ENCODE measurements around the gene ZMYM5.

ZMYM5 gene

GRCh38 chr13:19882231-19882630, 18.8 kb upstream of the ZMYM5 start:
- TF ChIP-seq CTCF (conservative IDR thresholded peaks at IDR 0.05; ENCODE audit: low read depth) = no peak
- ChIA-PET POLR2A (ENCODE audit: low non-redundant PET) (no interaction called here), CTCF (interaction anchor here (0.6 kb wide), 1 partner anchor 279 kb away, joined by 4 read pairs; the partner anchor contains the start of gene GJA3)
- DNase-seq (ENCODE audit: low spot score) = no peak
- H3K27ac ChIP-seq = no peak overlapping the region

- no peak for TF ChIP-seq CTCF (conservative IDR thresholded peaks at IDR 0.05; ENCODE audit: low read depth)
- CTCF ChIA-PET = no interaction called here
- H3K27ac ChIP-seq = no peak overlapping the region
- POLR2A ChIA-PET (ENCODE audit: low non-redundant PET) = no interaction called here
- DNase-seq (ENCODE audit: low spot score) = no peak
These were observed 18.2 kb upstream of the ZMYM5 start for GRCh38 chr13:19881641-19882040.

- TF ChIP-seq CTCF (conservative IDR thresholded peaks at IDR 0.05; ENCODE audit: low read depth) = peak; percentile 75
- POLR2A ChIA-PET (ENCODE audit: low non-redundant PET) = no interaction called here
- no peak for DNase-seq (ENCODE audit: low spot score)
- H3K27ac ChIP-seq = peak overlapping the region; percentile 99
- CTCF ChIA-PET = interaction anchor here (0.7 to 0.9 kb wide), 2 partner anchors 171 to 307 kb away, joined by 3 to 4 read pairs; no protein-coding TSS in a partner anchor
These were observed 1.4 kb upstream of the ZMYM5 start for GRCh38 chr13:19864746-19865309.

- TF ChIP-seq CTCF (conservative IDR thresholded peaks at IDR 0.05; ENCODE audit: low read depth) = no peak
- CTCF ChIA-PET = interaction anchor here (0.6 to 1.1 kb wide), 2 partner anchors 26 to 43 kb away, joined by 3 to 5 read pairs; no protein-coding TSS in a partner anchor
- H3K27ac ChIP-seq = peak overlapping the region; percentile 99
- POLR2A ChIA-PET (ENCODE audit: low non-redundant PET) = interaction anchor here (1.0 kb wide), 1 partner anchor 14 kb away, joined by 6 read pairs; no protein-coding TSS in a partner anchor
- DNase-seq (ENCODE audit: low spot score) = no peak
These were observed 736 bp upstream of the ZMYM5 start for GRCh38 chr13:19864024-19864745.

- POLR2A ChIA-PET (ENCODE audit: low non-redundant PET) = interaction anchor here (0.5 to 1.0 kb wide), 2 partner anchors 15 to 32 kb away, joined by 4 to 6 read pairs; no protein-coding TSS in a partner anchor
- peak; percentile 43 for DNase-seq (ENCODE audit: low spot score)
- CTCF ChIA-PET = interaction anchor here (0.5 to 0.8 kb wide), 3 partner anchors 189 to 1317 kb away, joined by 3 to 4 read pairs (median 3); no protein-coding TSS in a partner anchor
- H3K27ac ChIP-seq = peak overlapping the region; percentile 99
- no peak for TF ChIP-seq CTCF (conservative IDR thresholded peaks at IDR 0.05; ENCODE audit: low read depth)
These were observed 752 bp downstream of the ZMYM5 start for GRCh38 chr13:19862481-19863313.

- DNase-seq (ENCODE audit: low spot score) = no peak
- POLR2A ChIA-PET (ENCODE audit: low non-redundant PET) = interaction anchor here (0.5 kb wide), 1 partner anchor 33 kb away, joined by 4 read pairs; no protein-coding TSS in a partner anchor
- CTCF ChIA-PET = interaction anchor here (0.5 to 0.7 kb wide), 4 partner anchors 98 to 1318 kb away, joined by 3 to 4 read pairs (median 3); no protein-coding TSS in a partner anchor
- no peak overlapping the region for H3K27ac ChIP-seq
- no peak for TF ChIP-seq CTCF (conservative IDR thresholded peaks at IDR 0.05; ENCODE audit: low read depth)
These were observed 1.7 kb downstream of the ZMYM5 start for GRCh38 chr13:19861762-19862161.
